Measurements from ENCODE around the gene TPCN1.

The TPCN1 gene

GRCh38 chr12:113289361-113289760 lies 68.1 kb downstream of the TPCN1 start:
- no peak for DNase-seq

GRCh38 chr12:113290506-113290905 lies 69.2 kb downstream of the TPCN1 start:
- no peak for DNase-seq

- DNase-seq = no peak
Measured at GRCh38 chr12:113291586-113291985, 70.3 kb downstream of the TPCN1 start.

GRCh38 chr12:113292091-113292490 lies 70.8 kb downstream of the TPCN1 start:
- DNase-seq = no peak

- DNase-seq = no peak
Measured at GRCh38 chr12:113292547-113292946, 71.3 kb downstream of the TPCN1 start.

GRCh38 chr12:113293100-113293499 lies 71.8 kb downstream of the TPCN1 start:
- DNase-seq = no peak

- DNase-seq = no peak
Measured at GRCh38 chr12:113295886-113296556, 74.8 kb downstream of the TPCN1 start.

- no peak for DNase-seq
Measured at GRCh38 chr12:113296557-113297213, 75.4 kb downstream of the TPCN1 start.

GRCh38 chr12:113297214-113297587 lies 75.9 kb downstream of the TPCN1 start:
- no peak for DNase-seq

- no peak for DNase-seq
Measured at GRCh38 chr12:113297621-113298471, 76.6 kb downstream of the TPCN1 start.

- DNase-seq = no peak
Measured at GRCh38 chr12:113298472-113298817, 77.2 kb downstream of the TPCN1 start.

- DNase-seq = no peak
Measured at GRCh38 chr12:113298861-113299545, 77.7 kb downstream of the TPCN1 start.

GRCh38 chr12:113299619-113300237 lies 78.5 kb downstream of the TPCN1 start:
- DNase-seq = no peak

GRCh38 chr12:113301811-113302210 lies 80.5 kb downstream of the TPCN1 start:
- DNase-seq = no peak

GRCh38 chr12:113302466-113302865 lies 81.2 kb downstream of the TPCN1 start:
- no peak for DNase-seq

- no peak for DNase-seq
Measured at GRCh38 chr12:113302886-113303640, 81.8 kb downstream of the TPCN1 start.

GRCh38 chr12:113305281-113305856 lies 84.1 kb downstream of the TPCN1 start:
- DNase-seq = no peak

- no peak for DNase-seq
Measured at GRCh38 chr12:113306382-113306781, 85.1 kb downstream of the TPCN1 start.

- DNase-seq = no peak
Measured at GRCh38 chr12:113310489-113310888, 89.2 kb downstream of the TPCN1 start.

- DNase-seq = no peak
Measured at GRCh38 chr12:113314121-113314529, 92.9 kb downstream of the TPCN1 start.

- no peak for DNase-seq
Measured at GRCh38 chr12:113315358-113315757, 94.1 kb downstream of the TPCN1 start.

GRCh38 chr12:113316155-113316554 lies 94.9 kb downstream of the TPCN1 start:
- DNase-seq = no peak
